H7 (cell line): ENCODE results near the gene FAM209A. TPM values are rescaled to one million over a fixed set of nuclear protein-coding genes. Genes with fewer than 3 reads are reported as not detected.
"Not testable (repeated sequence)": the region's sequence is repeated elsewhere in the genome, so short reads cannot be mapped to it uniquely, and the experiment has no call there.

Experiments used
- DNase-seq: peaks from one replicate; pipeline ENCODE4 v3.0.0; 2012
- H3K27me3 ChIP-seq: 2 replicates; pipeline ENCODE4 v1.6.0; 2011; ENCODE audit warnings: mild to moderate bottlenecking, low read length; ENCODE audit not compliant: control insufficient read depth, insufficient read depth
- H3K36me3 ChIP-seq: replicated peaks from 2 replicates; pipeline ENCODE4 v1.5.1; 2011; ENCODE audit warnings: low read length; ENCODE audit not compliant: control insufficient read depth, insufficient read depth
- H3K4me3 ChIP-seq: 2 replicates; pipeline ENCODE4 v1.5.1; 2011; ENCODE audit warnings: low read depth, mild to moderate bottlenecking, control low read depth, low read length, moderate library complexity; ENCODE audit not compliant: insufficient read depth
- total RNA-seq: library from RNA; depleted of rRNA; stranded (reverse); fragments of >200 nt; shearing (Covaris generic); gene quantifications from 2 replicates; pipeline ENCODE4 v1.2.3, GENCODE V29; 2014

Gene FAM209A
- total RNA-seq, 1 experiment from 2014 or later: 0.45 TPM

DNA sequence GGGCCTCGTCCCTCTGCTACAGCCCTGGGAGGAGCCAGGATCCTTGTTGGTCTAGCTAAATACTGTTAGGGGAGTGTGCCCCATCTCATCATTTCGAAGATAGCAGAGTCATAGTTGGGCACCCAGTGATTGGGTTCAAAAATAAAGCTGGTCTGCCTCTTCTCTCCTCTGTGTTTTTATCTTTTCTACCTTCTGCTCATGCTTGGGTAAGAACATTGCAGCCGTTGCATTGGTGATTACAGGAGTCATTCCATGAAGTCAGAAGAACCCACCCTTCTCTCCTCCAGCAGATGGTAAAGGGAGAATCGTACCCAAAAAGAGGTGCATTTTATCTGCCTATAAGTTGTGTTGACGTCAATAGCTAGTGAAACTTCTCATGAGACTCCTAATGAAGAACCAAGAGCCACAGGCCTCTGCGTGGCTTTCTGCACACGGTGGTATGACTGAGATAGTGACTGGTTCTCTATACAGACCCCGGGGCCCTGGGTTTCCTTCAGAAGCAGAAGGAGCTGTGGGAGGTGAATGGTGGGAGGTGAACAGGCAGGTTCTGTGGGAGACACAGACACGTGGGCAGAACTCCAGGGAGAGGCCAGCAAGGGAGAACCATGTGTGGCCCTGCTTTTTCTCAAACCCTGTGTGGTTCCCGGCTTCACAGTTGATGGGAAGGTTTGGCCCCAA is 5.7 kb upstream of the FAM209A start:
- no peak for DNase-seq
- H3K36me3 ChIP-seq: peaks cover 9% of the 10 kb centered on the region
- H3K27me3 ChIP-seq: no peaks in the 10 kb centered on the region
- no peak overlapping the region for H3K4me3 ChIP-seq

DNA sequence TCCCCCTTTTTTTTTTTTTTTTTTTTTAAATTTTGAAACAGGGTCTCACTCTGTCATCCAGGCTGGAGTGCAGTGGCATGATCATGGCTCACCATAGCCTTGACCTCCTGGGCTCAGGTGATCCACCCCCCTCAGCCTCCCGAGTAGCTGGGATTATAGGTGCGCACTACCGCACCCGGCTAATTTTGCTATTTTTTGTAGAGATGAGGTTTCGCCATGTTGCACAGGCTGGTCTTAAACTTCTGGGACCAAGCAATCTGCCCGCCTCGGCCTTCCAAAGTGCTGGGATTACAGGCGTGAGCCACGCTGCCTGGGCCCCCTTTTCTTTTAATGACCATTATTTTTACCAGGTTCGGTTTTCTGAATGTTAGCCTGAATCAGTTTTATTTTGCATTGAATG is 5.0 kb upstream of the FAM209A start:
- no peak for DNase-seq
- no peaks in the 10 kb centered on the region for H3K27me3 ChIP-seq
- H3K4me3 ChIP-seq: no peak overlapping the region
- H3K36me3 ChIP-seq: peaks cover 9% of the 10 kb centered on the region

DNA sequence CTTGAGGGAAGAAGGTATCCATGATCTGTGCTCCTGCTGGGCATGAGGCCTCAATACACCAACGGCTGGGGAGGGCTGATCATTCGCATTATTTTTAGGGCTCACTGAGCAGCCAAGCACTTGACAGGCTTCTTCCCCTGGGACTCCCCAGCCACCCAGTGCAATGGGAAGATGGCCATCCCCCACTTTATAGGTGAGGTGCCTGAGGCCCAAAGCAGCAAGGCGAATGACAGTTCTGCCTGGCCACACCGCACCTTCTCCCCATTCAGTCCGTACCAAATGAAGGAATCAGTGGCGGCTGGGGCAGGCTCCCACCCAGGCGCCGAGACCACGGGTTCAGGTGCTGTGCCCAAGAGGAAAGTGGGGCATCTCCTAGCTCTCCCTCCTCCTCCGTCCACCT is 4.4 kb upstream of the FAM209A start:
- DNase-seq: no peak
- Histone ChIP-seq H3K4me3 (no peak overlapping the region), H3K27me3 (no peaks in the 10 kb centered on the region), H3K36me3 (peaks cover 9% of the 10 kb centered on the region)

DNA sequence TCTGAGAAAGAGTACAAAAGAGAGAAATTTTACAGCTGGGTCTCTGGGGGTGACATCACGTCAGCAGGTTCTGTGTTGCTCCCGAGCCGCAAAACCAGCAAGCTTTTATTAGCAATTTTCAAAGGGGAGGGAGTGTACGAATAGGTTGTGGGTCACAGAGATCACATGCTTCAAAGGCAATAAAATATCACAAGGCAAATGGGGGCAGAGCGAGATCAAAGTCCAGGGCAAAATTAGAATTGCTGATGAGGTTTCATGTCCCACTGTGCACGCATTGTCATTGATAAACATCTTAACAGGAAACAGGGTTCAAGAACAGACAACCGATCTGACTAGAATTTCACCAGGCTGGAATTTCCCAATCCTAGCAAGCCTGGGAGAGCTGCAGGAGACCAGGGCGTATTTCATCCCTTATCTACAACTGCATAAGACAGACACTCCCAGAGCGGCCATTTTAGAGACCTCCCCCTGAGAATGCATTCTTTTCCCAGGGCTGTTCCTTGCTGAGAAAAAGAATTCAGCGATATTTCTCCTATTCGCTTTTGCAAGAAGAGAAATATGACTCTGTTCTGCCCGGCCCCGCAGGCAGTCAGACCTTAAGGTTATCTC is 3.7 kb upstream of the FAM209A start:
- H3K36me3 ChIP-seq, DNase-seq, H3K4me3 ChIP-seq, H3K27me3 ChIP-seq: not testable (repeated sequence)

- Histone ChIP-seq H3K4me3 (no peak overlapping the region), H3K27me3 (no peaks in the 10 kb centered on the region), H3K36me3 (peaks cover 8% of the 10 kb centered on the region)
- DNase-seq: no peak
Observed at GRCh38 chr20:56522311-56522710, 2.2 kb upstream of the FAM209A start.

DNA sequence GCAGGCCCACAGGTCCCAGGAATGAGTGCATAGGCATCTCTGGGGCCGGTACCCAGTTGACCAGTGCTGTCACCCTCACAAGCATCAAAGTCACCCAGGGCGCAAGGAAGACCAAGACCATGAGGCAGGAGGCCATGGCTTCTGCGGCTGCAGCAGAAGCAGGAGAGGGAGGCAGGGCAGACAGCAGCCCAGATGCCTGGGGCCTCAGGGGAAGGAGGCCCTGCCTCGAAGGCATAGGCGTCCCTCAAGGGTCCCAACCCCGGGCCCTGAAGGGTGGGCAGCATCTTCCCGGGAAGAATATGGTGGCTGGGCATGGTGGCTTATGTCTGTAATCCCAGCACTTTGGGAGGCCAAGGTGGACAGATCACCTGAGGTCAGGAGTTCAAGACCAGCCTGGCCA is 3.0 kb downstream of the FAM209A start:
- Histone ChIP-seq H3K4me3 (no peak overlapping the region), H3K36me3 (no peaks in the 10 kb centered on the region), H3K27me3 (no peaks in the 10 kb centered on the region)
- DNase-seq: no peak

- not testable (repeated sequence) for H3K36me3 ChIP-seq, DNase-seq
Observed at GRCh38 chr20:56532946-56533345, 8.4 kb downstream of the FAM209A start, which contains the start of gene FAM209B. Gene FAM209B, plus strand, starts transcription at chr20:56533246. Its CDS starts 96 bp downstream, at chr20:56533342.

GRCh38 chr20:56537997-56538396 is 13.5 kb downstream of the FAM209A start:
- Histone ChIP-seq H3K27me3 (no peaks in the 10 kb centered on the region), H3K36me3 (no peaks in the 10 kb centered on the region), H3K4me3 (no peak overlapping the region)
- no peak for DNase-seq

More at GRCh38 chr20:56532946-56533345, 8.4 kb downstream of the FAM209A start, which contains the start of gene FAM209B:
- not testable (repeated sequence) for H3K27me3 ChIP-seq, H3K4me3 ChIP-seq

- H3K36me3 ChIP-seq: no peaks in the 10 kb centered on the region
- H3K27me3 ChIP-seq: no peaks in the 10 kb centered on the region
- no peak overlapping the region for H3K4me3 ChIP-seq
- DNase-seq: no peak
Observed at GRCh38 chr20:56540415-56540814, 15.9 kb downstream of the FAM209A start.

DNA sequence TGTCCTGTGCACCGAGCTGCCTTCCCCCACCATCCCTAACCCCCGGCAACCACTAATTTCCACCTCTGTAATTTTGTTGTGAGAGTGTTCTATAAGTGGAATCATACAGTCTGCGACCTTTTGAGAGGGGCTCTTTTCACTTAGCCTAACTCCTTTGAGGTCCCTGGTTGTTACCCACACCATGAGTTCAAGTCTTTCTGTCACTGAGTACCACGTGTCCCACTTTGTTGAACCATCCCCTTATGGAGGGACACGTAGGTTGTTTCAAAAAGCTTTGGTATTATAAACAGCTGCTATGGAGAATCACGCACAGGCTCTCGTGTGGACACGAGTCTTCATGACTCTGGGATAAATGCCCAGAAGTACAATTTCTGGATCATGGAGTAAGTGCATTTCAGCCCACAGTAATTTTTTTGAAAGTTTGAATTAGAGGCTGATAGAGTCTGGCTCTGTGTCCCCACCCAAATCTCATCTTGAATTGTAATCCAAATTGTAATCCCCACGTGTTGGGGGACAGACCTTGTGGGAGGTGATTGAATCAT is 18.0 kb downstream of the FAM209A start:
- no peak for DNase-seq
- H3K4me3 ChIP-seq: no peak overlapping the region
- no peaks in the 10 kb centered on the region for H3K27me3 ChIP-seq
- no peaks in the 10 kb centered on the region for H3K36me3 ChIP-seq

- DNase-seq: no peak
- Histone ChIP-seq H3K4me3 (no peak overlapping the region), H3K36me3 (no peaks in the 10 kb centered on the region), H3K27me3 (no peaks in the 10 kb centered on the region)
Observed at GRCh38 chr20:56551571-56551970, 27.0 kb downstream of the FAM209A start.

GRCh38 chr20:56552911-56553629 is 28.5 kb downstream of the FAM209A start:
- H3K36me3 ChIP-seq: no peaks in the 10 kb centered on the region
- H3K27me3 ChIP-seq: no peaks in the 10 kb centered on the region
- no peak overlapping the region for H3K4me3 ChIP-seq
- no peak for DNase-seq

DNA sequence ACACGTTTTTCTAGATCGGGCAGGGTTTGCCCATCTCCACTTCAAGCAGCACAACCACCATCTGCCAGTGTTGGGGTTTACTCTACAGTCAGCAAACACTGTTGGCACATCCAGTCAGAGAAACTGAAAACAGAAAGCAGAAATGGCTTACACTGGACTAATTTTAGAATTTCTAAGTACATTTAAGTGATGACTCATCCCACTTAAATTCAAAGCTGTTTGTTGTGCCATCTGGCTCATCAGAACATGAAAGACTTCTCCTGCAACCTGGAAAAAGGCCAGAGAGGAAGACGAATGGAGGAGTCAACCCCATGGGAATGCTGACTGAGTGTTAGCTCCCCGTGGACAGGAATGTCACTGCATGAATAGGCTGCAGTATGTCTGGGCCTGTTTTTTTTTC is 30.3 kb downstream of the FAM209A start:
- DNase-seq: no peak
- Histone ChIP-seq H3K4me3 (no peak overlapping the region), H3K27me3 (no peaks in the 10 kb centered on the region), H3K36me3 (no peaks in the 10 kb centered on the region)

- H3K36me3 ChIP-seq: no peaks in the 10 kb centered on the region
- DNase-seq: no peak
- H3K27me3 ChIP-seq: no peaks in the 10 kb centered on the region
- H3K4me3 ChIP-seq: no peak overlapping the region
Observed at GRCh38 chr20:56558968-56559367, 34.4 kb downstream of the FAM209A start.

- not testable (repeated sequence) for H3K27me3 ChIP-seq, H3K4me3 ChIP-seq, DNase-seq, H3K36me3 ChIP-seq
Observed at GRCh38 chr20:56564526-56564925, 40.0 kb downstream of the FAM209A start.
